ENCODE data around the gene LYVE1.

- no peak for TF ChIP-seq EZH2 (IDR thresholded peaks at IDR 0.05; ENCODE audit: insufficient read depth, low read length)
- TF ChIP-seq, protein P1, sequence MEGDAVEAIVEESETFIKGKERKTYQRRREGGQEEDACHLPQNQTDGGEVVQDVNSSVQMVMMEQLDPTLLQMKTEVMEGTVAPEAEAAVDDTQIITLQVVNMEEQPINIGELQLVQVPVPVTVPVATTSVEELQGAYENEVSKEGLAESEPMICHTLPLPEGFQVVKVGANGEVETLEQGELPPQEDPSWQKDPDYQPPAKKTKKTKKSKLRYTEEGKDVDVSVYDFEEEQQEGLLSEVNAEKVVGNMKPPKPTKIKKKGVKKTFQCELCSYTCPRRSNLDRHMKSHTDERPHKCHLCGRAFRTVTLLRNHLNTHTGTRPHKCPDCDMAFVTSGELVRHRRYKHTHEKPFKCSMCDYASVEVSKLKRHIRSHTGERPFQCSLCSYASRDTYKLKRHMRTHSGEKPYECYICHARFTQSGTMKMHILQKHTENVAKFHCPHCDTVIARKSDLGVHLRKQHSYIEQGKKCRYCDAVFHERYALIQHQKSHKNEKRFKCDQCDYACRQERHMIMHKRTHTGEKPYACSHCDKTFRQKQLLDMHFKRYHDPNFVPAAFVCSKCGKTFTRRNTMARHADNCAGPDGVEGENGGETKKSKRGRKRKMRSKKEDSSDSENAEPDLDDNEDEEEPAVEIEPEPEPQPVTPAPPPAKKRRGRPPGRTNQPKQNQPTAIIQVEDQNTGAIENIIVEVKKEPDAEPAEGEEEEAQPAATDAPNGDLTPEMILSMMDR (IDR thresholded peaks at IDR 0.05; ENCODE audit: insufficient read depth, low read depth, low read length), result no peak
Measured at GRCh38 chr11:10558288-10558687, 10.2 kb downstream of the LYVE1 start.

Data from astrocyte (in vitro differentiated cells and primary cell).